22Rv1 (cell line): ENCODE measurements around the gene OR52A1.

Experiments used
- CTCF ChIP-seq: fragments of 450-650 bp; IDR thresholded peaks from 2 replicates; pipeline ENCODE4 v1.5.1; 2017; ENCODE audit warnings: mild to moderate bottlenecking
- ZFX ChIP-seq: fragments of 450-650 bp; IDR thresholded peaks from 2 replicates; pipeline ENCODE4 v1.6.1; 2017; ENCODE audit warnings: antibody characterized with exemption, borderline replicate concordance

- TF ChIP-seq CTCF (no peak), ZFX (no peak)
Observed at GRCh38 chr11:5118893-5119292, 35.7 kb downstream of the OR52A1 start.
